ENCODE results near the gene CCDC85B. TPM values are rescaled to one million over a fixed set of nuclear protein-coding genes. Genes with fewer than 3 reads are reported as not detected.

CCDC85B gene
- polyA plus RNA-seq, 1 donor from 2014 or later: 28.5 TPM

DNA sequence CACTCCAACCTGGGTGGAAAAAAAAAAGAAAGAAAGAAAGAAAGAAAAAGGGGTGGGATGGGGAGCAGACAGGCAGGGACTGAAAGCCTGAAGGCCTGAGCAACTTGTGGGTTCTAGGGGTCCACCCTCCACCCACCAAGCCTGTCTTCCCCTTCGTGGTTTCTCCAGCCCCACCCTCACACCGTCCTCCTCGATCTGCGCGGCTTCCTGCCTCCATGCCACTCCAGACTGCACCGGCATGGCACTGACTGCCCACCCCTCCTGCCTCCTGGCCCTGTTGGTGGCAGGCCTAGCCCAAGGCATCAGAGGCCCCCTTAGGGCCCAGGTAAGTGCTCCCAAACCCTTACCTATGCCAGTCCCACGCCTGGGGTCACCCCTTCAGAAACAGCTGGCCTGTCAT, 10.9 kb upstream of the CCDC85B start, which contains the start of gene CTSW:
Gene CTSW (plus strand): TSS at position 221 of the 400 bp plus-strand sequence. CDS start 18 bp downstream, at position 239.
- Histone ChIP-seq H3K36me3 (ENCODE audit: insufficient read depth, low read length) (no peaks in the 10 kb centered on the region), H4K20me1 (ENCODE audit: insufficient read depth) (no peaks in the 10 kb centered on the region), H2AFZ (ENCODE audit: low read depth, low read length) (no peak within 1 kb of the TSS), H3K4me3 (ENCODE audit: low read length) (no peak within 1 kb of the TSS), H3K4me2 (ENCODE audit: low read length) (no peak within 1 kb of the TSS), H3K27ac (ENCODE audit: low read length) (no peak within 1 kb of the TSS), H3K27me3 (ENCODE audit: insufficient read depth, low read depth, low read length) (no peaks in the 10 kb centered on the region), H3K9me2 (ENCODE audit: insufficient read depth, low read length) (no peaks in the 10 kb centered on the region), H3K79me2 (replicated peaks; ENCODE audit: insufficient read depth, low read length) (no peaks in the 10 kb centered on the region), H3K9me3 (ENCODE audit: low read length) (no peaks in the 10 kb centered on the region), H3F3A (ENCODE audit: insufficient read depth, low read length, poor library complexity, severe bottlenecking) (no peaks in the 10 kb centered on the region), H3K9ac (ENCODE audit: low read length) (no peak within 1 kb of the TSS)
- TF ChIP-seq RAD21 (conservative IDR thresholded peaks at IDR 0.05) (no peak), CTCF (IDR thresholded peaks at IDR 0.05; ENCODE audit: poor library complexity, severe bottlenecking) (no peak)

- no peak for TF ChIP-seq EZH2 (IDR thresholded peaks at IDR 0.05; ENCODE audit: borderline replicate concordance, insufficient read depth, low read length, poor library complexity, severe bottlenecking)
- TF ChIP-seq MXI1 (conservative IDR thresholded peaks at IDR 0.05; ENCODE audit: poor library complexity, severe bottlenecking): no peak
- no peak for TF ChIP-seq TAF1 (IDR thresholded peaks at IDR 0.05; ENCODE audit: low read depth)
- no peak for TF ChIP-seq EP300 (conservative IDR thresholded peaks at IDR 0.05; ENCODE audit: poor library complexity, severe bottlenecking)
- TF ChIP-seq POLR2AphosphoS5 (IDR thresholded peaks at IDR 0.05): no peak
- TF ChIP-seq SMC3 (conservative IDR thresholded peaks at IDR 0.05; ENCODE audit: poor library complexity): no peak
- TF ChIP-seq RAD21 (conservative IDR thresholded peaks at IDR 0.05): no peak
- TF ChIP-seq, protein P1, sequence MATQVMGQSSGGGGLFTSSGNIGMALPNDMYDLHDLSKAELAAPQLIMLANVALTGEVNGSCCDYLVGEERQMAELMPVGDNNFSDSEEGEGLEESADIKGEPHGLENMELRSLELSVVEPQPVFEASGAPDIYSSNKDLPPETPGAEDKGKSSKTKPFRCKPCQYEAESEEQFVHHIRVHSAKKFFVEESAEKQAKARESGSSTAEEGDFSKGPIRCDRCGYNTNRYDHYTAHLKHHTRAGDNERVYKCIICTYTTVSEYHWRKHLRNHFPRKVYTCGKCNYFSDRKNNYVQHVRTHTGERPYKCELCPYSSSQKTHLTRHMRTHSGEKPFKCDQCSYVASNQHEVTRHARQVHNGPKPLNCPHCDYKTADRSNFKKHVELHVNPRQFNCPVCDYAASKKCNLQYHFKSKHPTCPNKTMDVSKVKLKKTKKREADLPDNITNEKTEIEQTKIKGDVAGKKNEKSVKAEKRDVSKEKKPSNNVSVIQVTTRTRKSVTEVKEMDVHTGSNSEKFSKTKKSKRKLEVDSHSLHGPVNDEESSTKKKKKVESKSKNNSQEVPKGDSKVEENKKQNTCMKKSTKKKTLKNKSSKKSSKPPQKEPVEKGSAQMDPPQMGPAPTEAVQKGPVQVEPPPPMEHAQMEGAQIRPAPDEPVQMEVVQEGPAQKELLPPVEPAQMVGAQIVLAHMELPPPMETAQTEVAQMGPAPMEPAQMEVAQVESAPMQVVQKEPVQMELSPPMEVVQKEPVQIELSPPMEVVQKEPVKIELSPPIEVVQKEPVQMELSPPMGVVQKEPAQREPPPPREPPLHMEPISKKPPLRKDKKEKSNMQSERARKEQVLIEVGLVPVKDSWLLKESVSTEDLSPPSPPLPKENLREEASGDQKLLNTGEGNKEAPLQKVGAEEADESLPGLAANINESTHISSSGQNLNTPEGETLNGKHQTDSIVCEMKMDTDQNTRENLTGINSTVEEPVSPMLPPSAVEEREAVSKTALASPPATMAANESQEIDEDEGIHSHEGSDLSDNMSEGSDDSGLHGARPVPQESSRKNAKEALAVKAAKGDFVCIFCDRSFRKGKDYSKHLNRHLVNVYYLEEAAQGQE (IDR thresholded peaks at IDR 0.05; ENCODE audit: borderline replicate concordance): no peak
- TF ChIP-seq CTCF (IDR thresholded peaks at IDR 0.05; ENCODE audit: poor library complexity, severe bottlenecking): no peak
- H3K9me3 ChIP-seq (ENCODE audit: low read length): no peaks in the 10 kb centered on the region
- no peak overlapping the region for H3K27ac ChIP-seq (ENCODE audit: low read length)
- H3K27me3 ChIP-seq (ENCODE audit: insufficient read depth, low read depth, low read length): no peaks in the 10 kb centered on the region
- no peaks in the 10 kb centered on the region for H4K20me1 ChIP-seq (ENCODE audit: insufficient read depth)
- no peaks in the 10 kb centered on the region for H3K36me3 ChIP-seq (ENCODE audit: insufficient read depth, low read length)
- H3K9ac ChIP-seq (ENCODE audit: low read length): no peak overlapping the region
- H3K4me2 ChIP-seq (ENCODE audit: low read length): no peak overlapping the region
- H3K9me2 ChIP-seq (ENCODE audit: insufficient read depth, low read length): no peaks in the 10 kb centered on the region
- peaks cover 3% of the 10 kb centered on the region for H3K79me2 ChIP-seq (replicated peaks; ENCODE audit: insufficient read depth, low read length)
- no peak overlapping the region for H3K4me3 ChIP-seq (ENCODE audit: low read length)
- H3F3A ChIP-seq (ENCODE audit: insufficient read depth, low read length, poor library complexity, severe bottlenecking): no peaks in the 10 kb centered on the region
- no peak overlapping the region for H2AFZ ChIP-seq (ENCODE audit: low read depth, low read length)
These were observed 10.4 kb upstream of the CCDC85B start for GRCh38 chr11:65880027-65880426.

Data from neural cell (in vitro differentiated cells).